ENCODE measurements around the gene PTPN18.

DNA sequence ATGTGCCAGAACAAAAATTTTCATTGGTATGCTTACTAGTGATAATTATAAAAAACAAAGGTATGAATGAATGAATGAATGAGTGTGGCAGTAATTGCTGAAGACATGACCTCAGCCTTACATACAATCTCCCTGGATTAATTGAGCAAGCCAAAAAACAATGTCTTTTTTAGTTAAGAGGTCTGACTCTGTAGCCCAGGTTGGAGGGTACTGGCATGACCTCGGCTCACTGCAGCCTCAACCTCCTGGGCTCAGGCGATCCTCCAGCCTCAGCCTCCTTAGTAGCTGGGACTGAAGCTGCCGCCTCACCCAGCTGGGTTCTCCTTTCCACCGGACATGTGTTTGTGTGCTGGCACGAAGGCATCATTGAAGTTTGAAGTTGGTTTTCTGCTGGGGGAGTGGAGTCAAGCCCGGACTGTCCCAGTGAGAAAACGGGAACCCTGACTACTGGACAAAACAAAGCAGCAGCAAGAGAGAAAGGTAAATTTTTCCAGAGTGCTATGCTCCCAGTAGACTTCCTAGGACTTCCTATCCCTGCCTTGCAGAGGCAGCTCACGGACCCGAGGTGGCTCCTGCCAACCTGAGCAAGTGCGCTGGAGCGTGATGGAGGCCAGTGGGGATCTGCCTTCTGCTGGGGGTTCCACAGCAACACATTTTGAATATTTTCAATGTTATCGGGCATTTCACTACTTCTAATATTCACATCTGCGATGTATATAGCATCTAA, 19.5 kb upstream of the PTPN18 start:
- no peak for TF ChIP-seq CTCF (IDR thresholded peaks at IDR 0.05)
- no peak for TF ChIP-seq POLR2A (IDR thresholded peaks at IDR 0.05)
